H1 (cell line): ENCODE results near the gene IQSEC3. TPM values are rescaled to one million over a fixed set of nuclear protein-coding genes. Genes with fewer than 3 reads are reported as not detected.

Experiments used
- SAP30 ChIP-seq: fragments of 300-600 bp; sonication (generic); IDR thresholded peaks from 2 replicates; pipeline ENCODE4 v1.7.1; 2012; ENCODE audit warnings: low read length, moderate library complexity, mild to moderate bottlenecking, inconsistent platforms; ENCODE audit not compliant: insufficient read depth, insufficient replicate concordance
- TAF1 ChIP-seq: IDR thresholded peaks from 2 replicates; pipeline ENCODE4 v1.6.1; 2011; ENCODE audit warnings: mild to moderate bottlenecking, low read depth, low read length
- TAF7 ChIP-seq: optimal IDR thresholded peaks from 2 replicates; pipeline ENCODE3; 2011; ENCODE audit warnings: low read depth, mild to moderate bottlenecking, inconsistent platforms, low read length, moderate library complexity, borderline replicate concordance
- polyA plus RNA-seq, 7 experiments: library from polyadenylated mRNA; depleted of rRNA in 3 of 7; stranded (reverse) in 5 of 7; unstranded in 2 of 7; fragments of >200 nt in 5 of 7; fragments of 200-250 nt in 2 of 7; gene quantifications; 1 replicate in 5 of 7; 2 replicates in 1 of 7; 4 replicates in 1 of 7; pipeline versions ENCODE4 v1.2.1 to v1.2.3, GENCODE V29; 2011 to 2013; ENCODE audit warnings: missing spikeins in 2 of 7, mixed read lengths in 2 of 7
- total RNA-seq: library from RNA; stranded (reverse); fragmentation: NEBNext Ultra II Directional; extraction: Animal tissue kit (Norgen Biotek cat#: 25700); gene quantifications from 2 replicates; pipeline ENCODE4 v1.2.1, GENCODE V29; 2021

IQSEC3 gene
- total and polyA plus RNA-seq, 2 of the 8 experiments (the other 6 are each of a cell fraction or from before 2014, with no cell fraction given): 1.2 to 3.1 TPM

GRCh38 chr12:179131-179884, 112.7 kb downstream of the IQSEC3 start (continued):
- TF ChIP-seq TAF1: no peak
- no peak for TF ChIP-seq SAP30
- no peak for TF ChIP-seq TAF7
- TF ChIP-seq, all 59 proteins: peak for 2
